Transverse colon (tissue), 3 donors: ENCODE results near the gene TEX29.

Source experiments
- CTCF ChIP-seq, 5 experiments: fragments of 200-600 bp in 3 of 5; fragments of 450-650 bp in 2 of 5; sonication (generic) in 3 of 5; IDR thresholded peaks; 1 replicate in 2 of 5; 2 replicates in 3 of 5; pipeline ENCODE4 v1.5.1; 2016 to 2017; ENCODE audit warnings: antibody characterized with exemption in 5 of 5, inconsistent platforms in 3 of 5, mild to moderate bottlenecking in 2 of 5, moderate library complexity in 1 of 5
- EP300 ChIP-seq: sonication (generic); formaldehyde crosslinking; IDR thresholded peaks from one replicate; pipeline ENCODE4 v1.6.1; 2017; ENCODE audit warnings: antibody characterized with exemption, low read depth
- POLR2A ChIP-seq: fragments of 450-650 bp; IDR thresholded peaks from one replicate; pipeline ENCODE4 v1.6.1; 2016; ENCODE audit warnings: antibody characterized with exemption, mild to moderate bottlenecking, moderate library complexity

- no peak for TF ChIP-seq CTCF (IDR thresholded peaks at IDR 0.05)
- TF ChIP-seq POLR2A: no peak
- TF ChIP-seq EP300: no peak
Measured at GRCh38 chr13:111380431-111380830, 60.0 kb downstream of the TEX29 start.
